ENCODE data around the gene FCER2. TPM values are rescaled to one million over a fixed set of nuclear protein-coding genes. Genes with fewer than 3 reads are reported as not detected.

Gene FCER2
- total RNA-seq, 1 experiment from 2014 or later, result 0.15 TPM

DNA sequence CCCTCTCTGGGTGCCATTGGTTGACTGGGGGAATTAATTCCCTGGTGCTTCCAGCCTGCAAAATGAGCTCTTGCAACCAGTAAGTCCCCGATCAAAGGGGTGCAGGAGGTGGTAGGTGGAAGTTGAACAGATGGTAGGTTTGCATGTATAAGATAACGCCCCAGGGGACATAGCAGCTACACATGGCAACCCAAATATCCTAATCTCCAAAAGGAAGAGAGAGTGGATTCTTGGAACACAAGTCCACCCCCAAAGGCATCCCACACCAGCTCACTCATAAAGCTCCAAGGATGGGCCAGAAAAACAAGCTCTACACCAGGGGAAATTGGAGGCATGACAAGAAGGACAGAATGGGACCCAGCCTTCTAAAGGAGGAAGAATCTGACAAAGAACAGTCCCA, 40.6 kb upstream of the FCER2 start:
- CTCF ChIA-PET, result no interaction called here
- ATAC-seq (no peak), DNase-seq (ENCODE audit: low read depth, low spot score) (no peak)
- in situ Hi-C loops (cut with HindIII; ENCODE audit: low pct_unique_long_range_greater_than_20kb, low sequenced_read_pairs) (no loop called here), intact Hi-C loops (cut with micrococcal nuclease; ENCODE audit: unreplicated experiment) (no loop called here)
- H3K4me3 ChIP-seq (ENCODE audit: low read depth in 2 of 2, low read length in 2 of 2), result no peak overlapping the region
- H3K36me3 ChIP-seq (ENCODE audit: control insufficient read depth, insufficient read depth, low read length), result no peaks in the 10 kb centered on the region
- no TSS peak for BruUV-seq (replicated peaks)
- H3K4me1 ChIP-seq (ENCODE audit: control insufficient read depth, insufficient read depth, low read length), result no peaks in the 10 kb centered on the region
- TF ChIP-seq, protein P1, sequence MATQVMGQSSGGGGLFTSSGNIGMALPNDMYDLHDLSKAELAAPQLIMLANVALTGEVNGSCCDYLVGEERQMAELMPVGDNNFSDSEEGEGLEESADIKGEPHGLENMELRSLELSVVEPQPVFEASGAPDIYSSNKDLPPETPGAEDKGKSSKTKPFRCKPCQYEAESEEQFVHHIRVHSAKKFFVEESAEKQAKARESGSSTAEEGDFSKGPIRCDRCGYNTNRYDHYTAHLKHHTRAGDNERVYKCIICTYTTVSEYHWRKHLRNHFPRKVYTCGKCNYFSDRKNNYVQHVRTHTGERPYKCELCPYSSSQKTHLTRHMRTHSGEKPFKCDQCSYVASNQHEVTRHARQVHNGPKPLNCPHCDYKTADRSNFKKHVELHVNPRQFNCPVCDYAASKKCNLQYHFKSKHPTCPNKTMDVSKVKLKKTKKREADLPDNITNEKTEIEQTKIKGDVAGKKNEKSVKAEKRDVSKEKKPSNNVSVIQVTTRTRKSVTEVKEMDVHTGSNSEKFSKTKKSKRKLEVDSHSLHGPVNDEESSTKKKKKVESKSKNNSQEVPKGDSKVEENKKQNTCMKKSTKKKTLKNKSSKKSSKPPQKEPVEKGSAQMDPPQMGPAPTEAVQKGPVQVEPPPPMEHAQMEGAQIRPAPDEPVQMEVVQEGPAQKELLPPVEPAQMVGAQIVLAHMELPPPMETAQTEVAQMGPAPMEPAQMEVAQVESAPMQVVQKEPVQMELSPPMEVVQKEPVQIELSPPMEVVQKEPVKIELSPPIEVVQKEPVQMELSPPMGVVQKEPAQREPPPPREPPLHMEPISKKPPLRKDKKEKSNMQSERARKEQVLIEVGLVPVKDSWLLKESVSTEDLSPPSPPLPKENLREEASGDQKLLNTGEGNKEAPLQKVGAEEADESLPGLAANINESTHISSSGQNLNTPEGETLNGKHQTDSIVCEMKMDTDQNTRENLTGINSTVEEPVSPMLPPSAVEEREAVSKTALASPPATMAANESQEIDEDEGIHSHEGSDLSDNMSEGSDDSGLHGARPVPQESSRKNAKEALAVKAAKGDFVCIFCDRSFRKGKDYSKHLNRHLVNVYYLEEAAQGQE (IDR thresholded peaks at IDR 0.05; ENCODE audit: insufficient read depth in 1 of 2, low read depth in 2 of 2, low read length in 1 of 2), result no peak
- TF ChIP-seq SIN3A (IDR thresholded peaks at IDR 0.05; ENCODE audit: borderline replicate concordance, insufficient read depth, low read depth, low read length), result no peak
- TF ChIP-seq CTCF (IDR thresholded peaks at IDR 0.05), result no peak
- no peak for TF ChIP-seq TCF7L2 (IDR thresholded peaks at IDR 0.05; ENCODE audit: low read depth, low read length)
- TF ChIP-seq POLR2AphosphoS5 (IDR thresholded peaks at IDR 0.05; ENCODE audit: low read depth, low read length), result no peak
- POLR2A ChIA-PET, result no interaction called here
- H3K27ac ChIP-seq (ENCODE audit: low read length), result no peak overlapping the region
- H3K9me3 ChIP-seq (ENCODE audit: control insufficient read depth, insufficient read depth, low read depth, low read length), result no peaks in the 10 kb centered on the region
- no peaks in the 10 kb centered on the region for H3K27me3 ChIP-seq (ENCODE audit: control insufficient read depth, insufficient read depth, low read length)

- no TSS peak for BruUV-seq (replicated peaks)
Measured at GRCh38 chr19:7740682-7741054, 38.7 kb upstream of the FCER2 start.

More at GRCh38 chr19:7740682-7741054, 38.7 kb upstream of the FCER2 start:
- Histone ChIP-seq H3K27me3 (ENCODE audit: control insufficient read depth, insufficient read depth, low read length) (no peaks in the 10 kb centered on the region), H3K4me1 (ENCODE audit: control insufficient read depth, insufficient read depth, low read length) (no peaks in the 10 kb centered on the region), H3K4me3 (ENCODE audit: low read depth in 2 of 2, low read length in 2 of 2) (no peak overlapping the region), H3K36me3 (ENCODE audit: control insufficient read depth, insufficient read depth, low read length) (no peaks in the 10 kb centered on the region), H3K9me3 (ENCODE audit: control insufficient read depth, insufficient read depth, low read depth, low read length) (no peaks in the 10 kb centered on the region), H3K27ac (ENCODE audit: low read length) (no peak overlapping the region)
- TF ChIP-seq TCF7L2 (IDR thresholded peaks at IDR 0.05; ENCODE audit: low read depth, low read length) (no peak), POLR2AphosphoS5 (IDR thresholded peaks at IDR 0.05; ENCODE audit: low read depth, low read length) (no peak), CTCF (IDR thresholded peaks at IDR 0.05) (no peak), SIN3A (IDR thresholded peaks at IDR 0.05; ENCODE audit: borderline replicate concordance, insufficient read depth, low read depth, low read length) (no peak)
- TF ChIP-seq, protein P1 (IDR thresholded peaks at IDR 0.05; ENCODE audit: insufficient read depth in 1 of 2, low read depth in 2 of 2, low read length in 1 of 2), result no peak
- in situ Hi-C loops (cut with HindIII; ENCODE audit: low pct_unique_long_range_greater_than_20kb, low sequenced_read_pairs) (no loop called here), intact Hi-C loops (cut with micrococcal nuclease; ENCODE audit: unreplicated experiment) (no loop called here)
- ChIA-PET CTCF (no interaction called here), POLR2A (no interaction called here)
- DNase-seq (ENCODE audit: low read depth, low spot score) (no peak), ATAC-seq (no peak)
